Panc1 (cell line): ENCODE measurements around the gene OR5K4. TPM values are rescaled to one million over a fixed set of nuclear protein-coding genes. Genes with fewer than 3 reads are reported as not detected.
A peak's percentile ranks its signal among the peaks of the same experiment; 100 is the strongest.

ENCODE experiments used
- ATAC-seq: fragments of 200-7000 bp; cut with Tn5 transposase; 2 replicates; pipeline ENCODE4 v1.9.1; 2020; ENCODE audit warnings: mild to moderate bottlenecking, moderate library complexity
- BruUV-seq: library from RNA; stranded (reverse); fragments of 400-500 nt; replicated peaks from 2 replicates; lab custom pipeline; 2021; lab: Mats Ljungman, UMichigan
- CTCF ChIA-PET: fragments of 300-600 bp; sonication (Branson Sonifier 250); formaldehyde crosslinking; loops from one replicate; lab custom pipeline; 2022; ENCODE audit warnings: antibody characterized with exemption; lab: Charles Lee
- POLR2A ChIA-PET: fragments of 300-600 bp; sonication (Branson Sonifier 250); formaldehyde crosslinking; loops from one replicate; lab custom pipeline; 2022; ENCODE audit warnings: antibody characterized with exemption; lab: Charles Lee
- DNase-seq: peaks from one replicate; pipeline ENCODE4 v3.0.0-alpha.2; 2010; ENCODE audit warnings: low read depth, low spot score
- H3K27ac ChIP-seq: 2 replicates; pipeline ENCODE4 v1.5.1; 2011; ENCODE audit warnings: mild to moderate bottlenecking, low read length, inconsistent platforms
- H3K27me3 ChIP-seq: fragments of 200-500 bp; sonication (Bioruptor generic); 2 replicates; pipeline ENCODE4 v1.6.0; 2014; ENCODE audit warnings: low read length, inconsistent platforms; ENCODE audit not compliant: control insufficient read depth, insufficient read depth
- H3K36me3 ChIP-seq: fragments of 200-500 bp; sonication (Bioruptor generic); 2 replicates; pipeline ENCODE4 v1.5.1; 2014; ENCODE audit warnings: inconsistent platforms, mild to moderate bottlenecking, low read length, moderate library complexity; ENCODE audit not compliant: control insufficient read depth, insufficient read depth
- H3K4me1 ChIP-seq: 2 replicates; pipeline ENCODE4 v1.5.1; 2011; ENCODE audit warnings: inconsistent platforms, mild to moderate bottlenecking, low read length, moderate library complexity; ENCODE audit not compliant: control insufficient read depth, insufficient read depth
- H3K4me3 ChIP-seq, 2 experiments: 2 replicates each; pipeline ENCODE4 v1.5.1; 2011 to 2012; ENCODE audit warnings: low read depth in 2 of 2, low read length in 2 of 2, mild to moderate bottlenecking in 2 of 2, inconsistent platforms in 1 of 2, moderate library complexity in 1 of 2
- H3K9me3 ChIP-seq: fragments of 200-500 bp; sonication (Bioruptor generic); 2 replicates; pipeline ENCODE4 v1.5.1; 2014; ENCODE audit warnings: low read depth, mild to moderate bottlenecking, inconsistent platforms, low read length, moderate library complexity; ENCODE audit not compliant: control insufficient read depth, insufficient read depth
- CTCF ChIP-seq: fragments of 450-650 bp; IDR thresholded peaks from 2 replicates; pipeline ENCODE4 v1.5.1; 2017; ENCODE audit warnings: mild to moderate bottlenecking
- POLR2AphosphoS5 ChIP-seq: IDR thresholded peaks from 2 replicates; pipeline ENCODE4 v1.6.1; 2012; ENCODE audit warnings: mild to moderate bottlenecking, low read depth, low read length, moderate library complexity
- REST ChIP-seq, 2 experiments: IDR thresholded peaks; 2 replicates each; pipeline ENCODE4 v1.6.1; 2011 to 2012; ENCODE audit warnings: low read depth in 2 of 2, control low read depth in 1 of 2, low read length in 1 of 2, mild to moderate bottlenecking in 1 of 2, moderate library complexity in 1 of 2; ENCODE audit not compliant: insufficient read depth in 1 of 2
- SIN3A ChIP-seq: IDR thresholded peaks from 2 replicates; pipeline ENCODE4 v1.6.1; 2012; ENCODE audit warnings: low read depth, mild to moderate bottlenecking, low read length, moderate library complexity, borderline replicate concordance; ENCODE audit not compliant: insufficient read depth
- TCF7L2 ChIP-seq: IDR thresholded peaks from 2 replicates; pipeline ENCODE4 v1.6.1; 2011; ENCODE audit warnings: mild to moderate bottlenecking, low read depth, low read length, inconsistent platforms
- in situ Hi-C: cut with HindIII; loops from 2 replicates; pipeline ENCODE4 v1.10.0; 2016; ENCODE audit warnings: low sequenced_read_pairs, low pct_unique_long_range_greater_than_20kb
- intact Hi-C: fragments of 100-400 bp; cut with micrococcal nuclease; formaldehyde crosslinking; loops from one replicate; pipeline ENCODE4 v1.10.0; 2022; ENCODE audit not compliant: unreplicated experiment
- total RNA-seq: library from RNA; stranded (reverse); gene quantifications from one replicate; pipeline ENCODE4 v1.2.1, GENCODE V29; 2021; ENCODE audit not compliant: unreplicated experiment

Gene OR5K4
- total RNA-seq, 1 experiment from 2014 or later = not detected

- ChIA-PET POLR2A (no interaction called here), CTCF (no interaction called here)
- Histone ChIP-seq H3K9me3 (no peaks in the 10 kb centered on the region), H3K4me1 (no peaks in the 10 kb centered on the region), H3K27me3 (no peaks in the 10 kb centered on the region), H3K27ac (no peak overlapping the region), H3K4me3 (no peak overlapping the region), H3K36me3 (no peaks in the 10 kb centered on the region)
- TF ChIP-seq CTCF (peak; percentile 87), SIN3A (no peak)
- intact Hi-C loops = loop anchor here (1.0 to 10.0 kb wide), 4 partner anchors 141 to 535 kb away; no protein-coding TSS in a partner anchor
- peak; percentile 54 for DNase-seq
- BruUV-seq = no TSS peak
- ATAC-seq = peak; percentile 86
- in situ Hi-C loops = no loop called here
Measured at GRCh38 chr3:98329392-98330124, 24.1 kb upstream of the OR5K4 start.

GRCh38 chr3:98331329-98331728 is 22.3 kb upstream of the OR5K4 start:
- intact Hi-C loops (no loop called here), in situ Hi-C loops (no loop called here)
- H3K4me3 ChIP-seq = no peak overlapping the region
- no peaks in the 10 kb centered on the region for H3K27me3 ChIP-seq
- H3K27ac ChIP-seq = no peak overlapping the region
- POLR2A ChIA-PET = no interaction called here
- no peak for TF ChIP-seq CTCF
- TF ChIP-seq SIN3A = no peak
- TF ChIP-seq POLR2AphosphoS5 = no peak
- no peak for TF ChIP-seq REST (IDR thresholded peaks at IDR 0.05; ENCODE audit: insufficient read depth in 1 of 2, low read depth in 2 of 2, low read length in 1 of 2)
- TF ChIP-seq TCF7L2 = no peak
- H3K36me3 ChIP-seq = no peaks in the 10 kb centered on the region
- BruUV-seq = no TSS peak
- no peaks in the 10 kb centered on the region for H3K9me3 ChIP-seq
- no peak for ATAC-seq
- H3K4me1 ChIP-seq = no peaks in the 10 kb centered on the region
- CTCF ChIA-PET = no interaction called here
- no peak for DNase-seq
